Cardiac muscle cell (in vitro differentiated cells and primary cell): ENCODE data around the gene IGSF1. TPM values are rescaled to one million over a fixed set of nuclear protein-coding genes. Genes with fewer than 3 reads are reported as not detected.
"Not testable (repeated sequence)": the region's sequence is repeated elsewhere in the genome, so short reads cannot be mapped to it uniquely, and the experiment has no call there.

ENCODE experiments used
- DNase-seq, 2 donors: peaks; one replicate each; pipeline versions ENCODE4 v3.0.0 to v3.0.0-alpha.2; 2010 to 2017; ENCODE audit warnings: low read depth in 1 of 2, low spot score in 1 of 2
- H3K27ac ChIP-seq: fragments of 200-600 bp; sonication (generic); 2 replicates; pipeline ENCODE4 v1.5.1; 2016
- H3K27me3 ChIP-seq: fragments of 200-600 bp; sonication (generic); 2 replicates; pipeline ENCODE4 v1.6.0; 2016; ENCODE audit warnings: control low read depth
- H3K36me3 ChIP-seq: fragments of 200-600 bp; sonication (generic); 2 replicates; pipeline ENCODE4 v1.5.1; 2016; ENCODE audit warnings: control low read depth
- H3K4me1 ChIP-seq: fragments of 200-600 bp; sonication (generic); 2 replicates; pipeline ENCODE4 v1.8.1; 2017; ENCODE audit warnings: low read depth, mild to moderate bottlenecking, mixed run types
- H3K4me3 ChIP-seq: fragments of 200-600 bp; sonication (generic); 2 replicates; pipeline ENCODE4 v1.5.1; 2016; ENCODE audit warnings: mild to moderate bottlenecking
- H3K9me3 ChIP-seq: fragments of 200-600 bp; sonication (generic); 2 replicates; pipeline ENCODE4 v1.5.1; 2017; ENCODE audit warnings: low read depth, mild to moderate bottlenecking, control low read depth
- polyA plus RNA-seq: library from polyadenylated mRNA; unstranded; fragments of >200 nt; fragmentation: Nextera tagmentation; extraction: Ambion mirVana; gene quantifications from 2 replicates; pipeline ENCODE4 v1.2.1, GENCODE V29; 2016
- total RNA-seq: library from RNA; depleted of rRNA; stranded (reverse); fragments of >200 nt; gene quantifications from 2 replicates; pipeline ENCODE4 v1.2.3, GENCODE V29; 2016
- TF ChIP-seq, protein P1 (sequence below): IDR thresholded peaks from 2 replicates; pipeline ENCODE4 v1.5.1; 2012; ENCODE audit warnings: low read depth, mild to moderate bottlenecking, low read length

Gene IGSF1
- total and polyA plus RNA-seq, 2 experiments from 2014 or later, result 6.5 TPM

DNA sequence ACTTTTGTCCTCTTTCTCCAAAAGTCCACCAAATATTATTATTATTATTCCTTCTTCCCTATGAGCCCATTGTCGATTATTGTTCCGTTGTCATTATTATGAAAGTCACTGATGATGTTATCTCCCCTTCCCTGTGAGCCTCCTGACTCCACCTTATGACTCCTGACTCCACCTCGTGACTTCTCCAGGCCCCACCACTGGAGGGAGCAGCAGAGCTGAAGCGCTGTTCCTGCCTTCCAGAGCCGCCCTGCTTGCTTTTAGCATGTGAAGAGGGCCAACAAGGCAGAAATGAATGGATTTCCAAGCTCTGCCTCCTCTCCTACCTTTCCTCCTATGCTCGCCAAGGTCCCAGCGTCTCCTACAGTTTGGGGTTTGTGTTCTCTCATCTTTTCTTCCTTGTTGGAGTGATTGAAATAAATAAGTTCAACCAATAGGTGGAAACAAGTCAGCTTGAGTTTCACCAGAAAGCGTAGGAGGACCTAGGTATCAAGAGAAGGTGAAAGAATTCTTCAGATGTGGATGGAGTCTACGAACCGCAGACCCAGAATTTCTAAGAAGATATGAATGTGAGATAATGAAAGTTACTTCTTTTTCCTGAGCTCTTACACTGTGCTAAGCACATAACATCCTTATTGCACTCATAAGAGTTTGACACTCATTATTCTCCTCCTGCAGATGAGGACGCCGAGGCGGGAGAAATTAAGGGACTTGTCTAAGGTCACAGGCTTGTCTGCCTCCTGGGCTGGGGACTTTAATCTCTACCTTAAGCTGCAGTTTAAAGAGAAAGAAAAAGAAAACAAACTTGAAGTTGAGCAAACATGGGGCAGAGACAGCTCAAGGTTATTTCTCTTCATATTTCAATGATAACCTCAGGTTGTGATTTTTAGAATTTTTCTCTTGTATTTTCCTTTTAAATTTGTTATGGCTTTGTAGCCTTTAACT, 26.1 kb downstream of the IGSF1 start:
- TF ChIP-seq, protein P1, sequence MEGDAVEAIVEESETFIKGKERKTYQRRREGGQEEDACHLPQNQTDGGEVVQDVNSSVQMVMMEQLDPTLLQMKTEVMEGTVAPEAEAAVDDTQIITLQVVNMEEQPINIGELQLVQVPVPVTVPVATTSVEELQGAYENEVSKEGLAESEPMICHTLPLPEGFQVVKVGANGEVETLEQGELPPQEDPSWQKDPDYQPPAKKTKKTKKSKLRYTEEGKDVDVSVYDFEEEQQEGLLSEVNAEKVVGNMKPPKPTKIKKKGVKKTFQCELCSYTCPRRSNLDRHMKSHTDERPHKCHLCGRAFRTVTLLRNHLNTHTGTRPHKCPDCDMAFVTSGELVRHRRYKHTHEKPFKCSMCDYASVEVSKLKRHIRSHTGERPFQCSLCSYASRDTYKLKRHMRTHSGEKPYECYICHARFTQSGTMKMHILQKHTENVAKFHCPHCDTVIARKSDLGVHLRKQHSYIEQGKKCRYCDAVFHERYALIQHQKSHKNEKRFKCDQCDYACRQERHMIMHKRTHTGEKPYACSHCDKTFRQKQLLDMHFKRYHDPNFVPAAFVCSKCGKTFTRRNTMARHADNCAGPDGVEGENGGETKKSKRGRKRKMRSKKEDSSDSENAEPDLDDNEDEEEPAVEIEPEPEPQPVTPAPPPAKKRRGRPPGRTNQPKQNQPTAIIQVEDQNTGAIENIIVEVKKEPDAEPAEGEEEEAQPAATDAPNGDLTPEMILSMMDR, result no peak
- no peaks in the 10 kb centered on the region for H3K9me3 ChIP-seq
- no peaks in the 10 kb centered on the region for H3K4me1 ChIP-seq
- H3K4me3 ChIP-seq, result no peak overlapping the region
- DNase-seq, result peak in 1 of 2 donors; percentile 32
- H3K27me3 ChIP-seq, result no peaks in the 10 kb centered on the region
- no peak overlapping the region for H3K27ac ChIP-seq
- H3K36me3 ChIP-seq, result no peaks in the 10 kb centered on the region

DNA sequence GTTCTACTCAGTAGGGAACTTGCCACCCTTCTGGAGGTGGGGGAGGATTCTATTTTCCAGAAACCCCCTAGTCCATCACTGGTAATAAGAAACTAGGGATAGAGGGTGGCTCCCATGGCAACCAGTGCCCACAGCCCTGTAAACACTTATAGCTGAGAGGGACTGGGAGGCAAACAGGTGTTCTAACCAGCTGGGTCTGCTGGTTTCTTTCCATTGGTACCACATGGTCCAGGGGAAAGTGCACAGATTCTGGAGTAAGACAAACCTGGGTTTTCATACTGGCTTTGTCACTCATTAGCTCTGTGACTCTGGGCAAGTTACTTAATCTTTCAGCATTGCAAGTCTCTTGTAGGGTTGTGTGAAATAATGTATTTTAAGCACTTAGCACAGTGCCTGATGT, 26.9 kb downstream of the IGSF1 start:
- H3K27me3 ChIP-seq, result no peaks in the 10 kb centered on the region
- TF ChIP-seq, protein P1, result no peak
- H3K9me3 ChIP-seq, result no peaks in the 10 kb centered on the region
- no peaks in the 10 kb centered on the region for H3K36me3 ChIP-seq
- no peaks in the 10 kb centered on the region for H3K4me1 ChIP-seq
- H3K4me3 ChIP-seq, result no peak overlapping the region
- no peak overlapping the region for H3K27ac ChIP-seq
- DNase-seq, result no peak

DNA sequence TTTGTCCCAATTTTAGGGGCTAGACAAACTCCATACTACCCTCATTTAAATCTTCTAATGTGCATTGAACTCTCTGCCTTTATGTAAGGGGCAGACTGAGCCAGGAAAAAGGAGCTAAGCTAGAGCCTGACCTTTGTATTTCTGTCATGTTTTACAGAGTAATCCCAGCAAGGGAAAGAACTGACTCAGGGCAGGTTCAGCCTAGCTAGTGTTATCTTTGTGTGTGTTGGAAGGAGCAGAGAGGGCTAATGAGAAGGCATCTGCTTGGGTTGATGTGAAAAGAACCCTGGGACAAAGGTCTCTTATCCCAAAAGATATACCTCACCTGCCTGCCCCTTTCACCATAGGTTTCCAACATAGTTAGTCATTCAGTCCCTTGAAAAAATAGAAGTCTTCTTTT, 31.7 kb downstream of the IGSF1 start:
- H3K27ac ChIP-seq, result no peak overlapping the region
- no peaks in the 10 kb centered on the region for H3K4me1 ChIP-seq
- no peak for DNase-seq
- H3K36me3 ChIP-seq, result no peaks in the 10 kb centered on the region
- TF ChIP-seq, protein P1, result no peak
- H3K9me3 ChIP-seq, result no peaks in the 10 kb centered on the region
- H3K4me3 ChIP-seq, result no peak overlapping the region
- H3K27me3 ChIP-seq, result no peaks in the 10 kb centered on the region

DNA sequence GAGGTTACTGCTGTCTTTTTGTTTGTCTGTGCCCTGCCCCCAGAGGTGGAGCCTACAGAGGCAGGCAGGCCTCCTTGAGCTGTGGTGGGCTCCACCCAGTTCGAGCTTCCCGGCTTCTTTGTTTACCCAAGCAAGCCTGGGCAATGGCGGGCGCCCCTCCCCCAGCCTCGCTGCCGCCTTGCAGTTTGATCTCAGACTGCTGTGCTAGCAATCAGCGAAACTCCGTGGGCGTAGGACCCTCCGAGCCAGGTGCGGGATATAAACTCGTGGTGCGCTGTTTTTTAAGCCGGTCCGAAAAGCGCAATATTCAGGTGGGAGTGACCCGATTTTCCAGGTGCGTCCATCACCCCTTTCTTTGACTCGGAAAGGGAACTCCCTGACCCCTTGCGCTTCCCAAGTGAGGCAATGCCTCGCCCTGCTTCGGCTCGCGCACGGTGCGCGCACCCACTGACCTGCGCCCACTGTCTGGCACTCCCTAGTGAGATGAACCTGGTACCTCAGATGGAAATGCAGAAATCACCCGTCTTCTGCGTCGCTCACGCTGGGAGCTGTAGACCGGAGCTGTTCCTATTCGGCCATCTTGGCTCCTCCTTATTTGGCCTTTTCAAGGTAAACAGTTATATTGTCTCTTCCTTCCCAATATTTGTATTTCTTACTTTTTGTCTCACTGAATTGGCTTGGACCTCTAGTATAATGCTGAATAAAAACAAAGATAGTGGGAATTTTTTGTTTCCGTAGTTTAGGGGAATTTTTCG, 37.9 kb downstream of the IGSF1 start:
- not testable (repeated sequence) for H3K27me3 ChIP-seq, H3K9me3 ChIP-seq, H3K27ac ChIP-seq, H3K36me3 ChIP-seq, H3K4me1 ChIP-seq, DNase-seq, H3K4me3 ChIP-seq

DNA sequence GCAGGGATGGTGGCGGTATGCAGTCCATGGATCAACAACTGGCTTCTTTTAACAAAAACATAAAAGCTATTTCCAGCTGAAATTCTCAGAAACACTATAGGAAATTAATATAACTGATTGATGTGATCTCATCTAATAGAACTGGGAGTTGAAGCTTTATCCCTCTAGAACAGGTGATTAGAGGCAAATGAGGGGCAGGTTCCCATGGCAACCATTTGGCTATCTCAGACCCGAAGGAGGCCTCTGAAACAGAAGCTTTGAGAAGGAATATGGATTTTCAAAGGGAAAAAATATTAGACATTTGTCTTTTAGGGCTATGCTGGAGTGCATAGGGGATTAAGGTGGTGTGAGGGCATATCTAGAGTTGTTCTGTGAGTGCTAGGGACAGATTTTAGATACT, 50.0 kb downstream of the IGSF1 start:
- TF ChIP-seq, protein P1, result no peak
- Histone ChIP-seq H3K27ac (no peak overlapping the region), H3K4me3 (no peak overlapping the region), H3K36me3 (no peaks in the 10 kb centered on the region), H3K9me3 (no peaks in the 10 kb centered on the region), H3K27me3 (no peaks in the 10 kb centered on the region), H3K4me1 (no peaks in the 10 kb centered on the region)
- DNase-seq, result no peak

DNA sequence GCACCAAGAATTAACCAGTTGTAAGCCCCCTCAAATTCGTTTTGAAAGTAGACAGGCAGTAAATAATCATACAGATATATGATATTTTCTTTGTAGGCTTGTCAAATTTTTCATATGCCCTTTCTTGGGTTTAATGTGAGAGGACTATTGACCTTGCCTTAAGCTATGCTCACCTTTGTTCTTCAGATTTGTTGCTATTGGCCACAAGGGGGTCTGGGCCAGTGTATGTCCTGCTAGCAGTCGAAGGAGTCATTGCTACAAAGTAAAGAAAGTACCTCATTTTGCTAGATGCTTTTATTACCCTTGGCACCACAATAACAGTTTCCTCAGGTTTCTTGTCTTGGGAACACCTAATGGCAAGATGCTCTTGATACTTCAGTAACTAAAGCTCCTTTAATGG, 51.7 kb downstream of the IGSF1 start:
- no peak overlapping the region for H3K4me3 ChIP-seq
- H3K27me3 ChIP-seq, result no peaks in the 10 kb centered on the region
- H3K9me3 ChIP-seq, result no peaks in the 10 kb centered on the region
- H3K27ac ChIP-seq, result no peak overlapping the region
- no peaks in the 10 kb centered on the region for H3K36me3 ChIP-seq
- no peak for DNase-seq
- TF ChIP-seq, protein P1, result no peak
- H3K4me1 ChIP-seq, result no peaks in the 10 kb centered on the region
